ENCODE results near the gene GSTM3.

- TF ChIP-seq PAX8 (CRISPR knock-in tag; IDR thresholded peaks at IDR 0.05; ENCODE audit: borderline replicate concordance) (no peak), ZNF687 (CRISPR knock-in tag; IDR thresholded peaks at IDR 0.05) (no peak), EP300 (IDR thresholded peaks at IDR 0.05; ENCODE audit: low read depth in 2 of 2, low read length in 2 of 2) (no peak), EP300 (CRISPR knock-in tag; IDR thresholded peaks at IDR 0.05; ENCODE audit: borderline replicate concordance) (no peak), REXO4 (CRISPR knock-in tag; IDR thresholded peaks at IDR 0.05; ENCODE audit: borderline replicate concordance) (no peak), GMEB2 (CRISPR knock-in tag; IDR thresholded peaks at IDR 0.05; ENCODE audit: low read depth) (no peak)
Observed at GRCh38 chr1:109689844-109690405, 50.9 kb downstream of the GSTM3 start.

Measured in HepG2 (cell line).